Endothelial cell of umbilical vein (primary cell): Measurements from ENCODE around the gene RNU1-2. TPM values are rescaled to one million over a fixed set of nuclear protein-coding genes. Genes with fewer than 3 reads are reported as not detected.

Source experiments
- BruUV-seq: library from RNA; stranded (reverse); fragments of 400-500 nt; replicated peaks from 2 replicates; lab custom pipeline; 2021; lab: Mats Ljungman, UMichigan
- CTCF ChIA-PET: fragments of 300-600, 350-600 bp; sonication (Branson Sonifier 250); formaldehyde crosslinking; loops from one replicate; lab custom pipeline; 2021; ENCODE audit warnings: antibody characterized with exemption, inconsistent platforms; lab: Charles Lee
- POLR2A ChIA-PET: fragments of 300-600, 350-600 bp; sonication (Branson Sonifier 250); formaldehyde crosslinking; loops from one replicate; lab custom pipeline; 2021; ENCODE audit warnings: antibody characterized with exemption, inconsistent platforms; lab: Charles Lee
- DNase-seq: peaks from one replicate; pipeline ENCODE4 v3.0.0-alpha.2; 2011; ENCODE audit warnings: low read depth, low spot score
- FAIRE-seq: peaks from 2 replicates; lab custom pipeline; 2011; peaks lifted over from hg19 to GRCh38; lab: Jason Lieb, UNC
- H2AFZ ChIP-seq: 2 replicates; pipeline ENCODE4 v1.6.0; 2012; ENCODE audit warnings: low read depth, low read length, control low read depth, inconsistent platforms
- H3K27ac ChIP-seq: 2 replicates; pipeline ENCODE4 v1.5.1; 2011; ENCODE audit warnings: low read depth, mild to moderate bottlenecking, control low read depth, low read length, moderate library complexity; ENCODE audit not compliant: insufficient read depth
- H3K27me3 ChIP-seq, 2 experiments: 2 replicates each; pipeline versions ENCODE4 v1.6.0 to v1.6.1; 2011; ENCODE audit warnings: low read length in 2 of 2, mixed read lengths in 1 of 2; ENCODE audit not compliant: control insufficient read depth in 2 of 2, insufficient read depth in 2 of 2
- H3K36me3 ChIP-seq, 2 experiments: 2 replicates in 1 of 2; 3 replicates in 1 of 2; pipeline ENCODE4 v1.5.1; 2011; ENCODE audit warnings: low read length in 2 of 2, mild to moderate bottlenecking in 1 of 2, moderate library complexity in 1 of 2; ENCODE audit not compliant: control insufficient read depth in 2 of 2, insufficient read depth in 2 of 2; ENCODE audit errors: extremely low read depth in 1 of 2
- H3K4me1 ChIP-seq: 3 replicates; pipeline ENCODE4 v1.5.1; 2011; ENCODE audit warnings: mild to moderate bottlenecking, low read length; ENCODE audit not compliant: control insufficient read depth, insufficient read depth; ENCODE audit errors: extremely low read depth
- H3K4me2 ChIP-seq: 2 replicates; pipeline ENCODE4 v1.6.1; 2011; ENCODE audit warnings: low read length, control low read depth, mixed read lengths; ENCODE audit not compliant: insufficient read depth
- H3K4me3 ChIP-seq, 3 experiments: fragments of 200-600 bp in 1 of 3; sonication (generic), shearing (Covaris generic) in 1 of 3; replicated peaks in 1 of 3; 2 replicates each; pipeline ENCODE4 v1.5.1; 2011 to 2016; ENCODE audit warnings: control low read depth in 3 of 3, low read length in 3 of 3, mild to moderate bottlenecking in 2 of 3, inconsistent platforms in 1 of 3, low read depth in 1 of 3, moderate library complexity in 1 of 3; ENCODE audit not compliant: insufficient read depth in 1 of 3
- H3K79me2 ChIP-seq: 2 replicates; pipeline ENCODE4 v1.6.0; 2012; ENCODE audit warnings: low read length, inconsistent platforms; ENCODE audit not compliant: control insufficient read depth, insufficient read depth
- H3K9ac ChIP-seq: replicated peaks from 2 replicates; pipeline ENCODE3; 2011; ENCODE audit warnings: low read length, control low read depth; ENCODE audit not compliant: insufficient read depth; ENCODE audit errors: extremely low read depth
- H3K9me1 ChIP-seq: replicated peaks from 3 replicates; pipeline ENCODE4 v1.6.0; 2011; ENCODE audit warnings: mild to moderate bottlenecking, low read length; ENCODE audit not compliant: control insufficient read depth, insufficient read depth; ENCODE audit errors: extremely low read depth
- H3K9me3 ChIP-seq: replicated peaks from 2 replicates; pipeline ENCODE4 v1.5.1; 2012; ENCODE audit warnings: low read length, inconsistent platforms; ENCODE audit not compliant: control insufficient read depth, insufficient read depth
- H4K20me1 ChIP-seq: replicated peaks from 2 replicates; pipeline ENCODE3; 2011; ENCODE audit warnings: mild to moderate bottlenecking, low read length; ENCODE audit not compliant: control insufficient read depth, insufficient read depth; ENCODE audit errors: extremely low read depth
- CTCF ChIP-seq, 2 donors: IDR thresholded peaks; 1 replicate in 1 of 2; 2 replicates in 1 of 2; pipeline ENCODE4 v1.5.1; 2011; ENCODE audit warnings: low read length in 2 of 2, mild to moderate bottlenecking in 2 of 2, moderate library complexity in 2 of 2, control low read depth in 1 of 2, inconsistent platforms in 1 of 2, low read depth in 1 of 2; ENCODE audit not compliant: insufficient read depth in 1 of 2; ENCODE audit errors: extremely low read depth in 1 of 2
- EZH2 ChIP-seq: IDR thresholded peaks from 2 replicates; pipeline ENCODE4 v1.6.1; 2012; ENCODE audit warnings: borderline replicate concordance, low read depth, mild to moderate bottlenecking, moderate library complexity, low read length, inconsistent platforms; ENCODE audit not compliant: severe bottlenecking
- FOS ChIP-seq: IDR thresholded peaks from 2 replicates; pipeline ENCODE4 v1.6.1; 2011; ENCODE audit warnings: mild to moderate bottlenecking, low read length, moderate library complexity, borderline replicate concordance; ENCODE audit not compliant: insufficient read depth
- GATA2 ChIP-seq: IDR thresholded peaks from 2 replicates; pipeline ENCODE4 v1.7.0; 2011; ENCODE audit warnings: low read depth, mild to moderate bottlenecking, moderate library complexity, mixed read lengths, low read length; ENCODE audit not compliant: insufficient read length, insufficient read depth
- JUN ChIP-seq: IDR thresholded peaks from 2 replicates; pipeline ENCODE4 v1.6.1; 2011; ENCODE audit warnings: borderline replicate concordance, low read depth; ENCODE audit not compliant: insufficient read length, insufficient read depth
- MAX ChIP-seq: IDR thresholded peaks from 2 replicates; pipeline ENCODE4 v1.6.1; 2011; ENCODE audit not compliant: insufficient read depth, insufficient read length
- MYC ChIP-seq: IDR thresholded peaks from one replicate; pipeline ENCODE4 v1.6.1; 2011; ENCODE audit warnings: mild to moderate bottlenecking, low read depth, low read length
- POLR2A ChIP-seq: IDR thresholded peaks from 2 replicates; pipeline ENCODE4 v1.6.1; 2012; ENCODE audit warnings: low read depth, mild to moderate bottlenecking, control low read depth, low read length
- POLR2AphosphoS5 ChIP-seq: IDR thresholded peaks from 2 replicates; pipeline ENCODE4 v1.6.1; 2012; ENCODE audit warnings: low read depth, mild to moderate bottlenecking, control low read depth, low read length, moderate library complexity; ENCODE audit not compliant: insufficient read depth
- dilution Hi-C: fragments of 300-500 bp; cut with MboI; formaldehyde crosslinking; loops from one replicate; pipeline ENCODE4 v1.15.0; 2019; ENCODE audit warnings: low sequenced_read_pairs; ENCODE audit not compliant: extremely low pct_ligation_motif_present
- intact Hi-C: fragments of 100-400 bp; cut with micrococcal nuclease; formaldehyde crosslinking; loops from one replicate; pipeline ENCODE4 v1.10.0; 2022
- polyA plus RNA-seq, 4 experiments: library from polyadenylated mRNA; depleted of rRNA in 3 of 4; stranded (reverse) in 3 of 4; unstranded in 1 of 4; fragments of >200 nt; gene quantifications; 2 replicates each; pipeline versions ENCODE4 v1.2.1 to v1.2.3, GENCODE V29; 2011 to 2012; ENCODE audit warnings: missing spikeins in 1 of 4
- total RNA-seq: library from RNA; stranded (reverse); gene quantifications from 2 replicates; pipeline ENCODE4 v1.2.3, GENCODE V29; 2021

Gene RNU1-2
- total and polyA plus RNA-seq, 2 donors (not counting 3 experiments of a cell fraction or from before 2014, with no cell fraction given) = 206 to 1,319 TPM

- Histone ChIP-seq H3K79me2 (no peaks in the 10 kb centered on the region), H4K20me1 (no peaks in the 10 kb centered on the region), H3K27ac (no peak overlapping the region), H3K9ac (no peak overlapping the region), H3K4me2 (no peak overlapping the region), H2AFZ (no peak overlapping the region), H3K9me1 (no peaks in the 10 kb centered on the region), H3K27me3 (no peaks in the 10 kb centered on the region), H3K4me1 (peaks cover 7% of the 10 kb centered on the region), H3K4me3 (no peak overlapping the region), H3K9me3 (no peaks in the 10 kb centered on the region), H3K36me3 (no peaks in the 10 kb centered on the region)
- BruUV-seq = no TSS peak
- FAIRE-seq (no peak), DNase-seq (no peak)
- intact Hi-C loops = no loop called here
- ChIA-PET POLR2A (no interaction called here), CTCF (interaction anchor here (1.2 kb wide), 1 partner anchor 300 kb away, joined by 3 read pairs; no protein-coding TSS in a partner anchor)
- dilution Hi-C loops = no loop called here
- TF ChIP-seq FOS (no peak), MAX (no peak), GATA2 (no peak), EZH2 (no peak), CTCF (IDR thresholded peaks at IDR 0.05; ENCODE audit: extremely low read depth in 1 of 2, insufficient read depth in 1 of 2, low read depth in 1 of 2, low read length in 2 of 2) (no peak), POLR2AphosphoS5 (no peak), JUN (no peak), MYC (no peak), POLR2A (no peak)
Observed at GRCh38 chr1:16920951-16921350, 25.2 kb downstream of the RNU1-2 start.
